Measurements from ENCODE around the gene KDM7A.

DNA sequence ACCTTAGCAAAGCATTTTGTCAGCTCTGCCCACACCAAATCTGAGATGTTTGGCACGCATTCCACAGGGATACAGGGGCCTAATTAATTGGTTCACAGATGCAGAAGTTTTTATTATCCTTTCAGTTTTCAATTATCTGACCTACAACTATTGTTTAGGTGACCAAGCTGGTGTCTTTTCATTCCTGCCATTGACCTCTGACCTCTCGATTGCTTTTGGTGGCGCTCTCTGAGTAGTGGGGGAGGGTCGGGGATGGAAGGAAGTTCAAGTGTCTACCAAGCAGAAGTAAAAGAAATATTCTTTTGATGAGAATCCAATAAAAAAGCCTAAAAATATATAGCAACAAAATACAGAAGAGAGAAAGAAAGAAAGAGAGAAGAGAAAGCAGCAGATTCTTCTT is 28.8 kb upstream of the KDM7A start:
- TF ChIP-seq EZH2 (IDR thresholded peaks at IDR 0.05; ENCODE audit: borderline replicate concordance, low read depth, low read length, severe bottlenecking), result no peak
- TF ChIP-seq, protein P1, sequence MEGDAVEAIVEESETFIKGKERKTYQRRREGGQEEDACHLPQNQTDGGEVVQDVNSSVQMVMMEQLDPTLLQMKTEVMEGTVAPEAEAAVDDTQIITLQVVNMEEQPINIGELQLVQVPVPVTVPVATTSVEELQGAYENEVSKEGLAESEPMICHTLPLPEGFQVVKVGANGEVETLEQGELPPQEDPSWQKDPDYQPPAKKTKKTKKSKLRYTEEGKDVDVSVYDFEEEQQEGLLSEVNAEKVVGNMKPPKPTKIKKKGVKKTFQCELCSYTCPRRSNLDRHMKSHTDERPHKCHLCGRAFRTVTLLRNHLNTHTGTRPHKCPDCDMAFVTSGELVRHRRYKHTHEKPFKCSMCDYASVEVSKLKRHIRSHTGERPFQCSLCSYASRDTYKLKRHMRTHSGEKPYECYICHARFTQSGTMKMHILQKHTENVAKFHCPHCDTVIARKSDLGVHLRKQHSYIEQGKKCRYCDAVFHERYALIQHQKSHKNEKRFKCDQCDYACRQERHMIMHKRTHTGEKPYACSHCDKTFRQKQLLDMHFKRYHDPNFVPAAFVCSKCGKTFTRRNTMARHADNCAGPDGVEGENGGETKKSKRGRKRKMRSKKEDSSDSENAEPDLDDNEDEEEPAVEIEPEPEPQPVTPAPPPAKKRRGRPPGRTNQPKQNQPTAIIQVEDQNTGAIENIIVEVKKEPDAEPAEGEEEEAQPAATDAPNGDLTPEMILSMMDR (IDR thresholded peaks at IDR 0.05; ENCODE audit: borderline replicate concordance, extremely low read depth, low read length, poor library complexity, severe bottlenecking), result no peak

Measured in DND-41 (cell line).